ENCODE data around the gene HGD. TPM values are rescaled to one million over a fixed set of nuclear protein-coding genes. Genes with fewer than 3 reads are reported as not detected.

The HGD gene
- total RNA-seq, 2 experiments from 2014 or later, result 0.16 to 0.78 TPM

DNA sequence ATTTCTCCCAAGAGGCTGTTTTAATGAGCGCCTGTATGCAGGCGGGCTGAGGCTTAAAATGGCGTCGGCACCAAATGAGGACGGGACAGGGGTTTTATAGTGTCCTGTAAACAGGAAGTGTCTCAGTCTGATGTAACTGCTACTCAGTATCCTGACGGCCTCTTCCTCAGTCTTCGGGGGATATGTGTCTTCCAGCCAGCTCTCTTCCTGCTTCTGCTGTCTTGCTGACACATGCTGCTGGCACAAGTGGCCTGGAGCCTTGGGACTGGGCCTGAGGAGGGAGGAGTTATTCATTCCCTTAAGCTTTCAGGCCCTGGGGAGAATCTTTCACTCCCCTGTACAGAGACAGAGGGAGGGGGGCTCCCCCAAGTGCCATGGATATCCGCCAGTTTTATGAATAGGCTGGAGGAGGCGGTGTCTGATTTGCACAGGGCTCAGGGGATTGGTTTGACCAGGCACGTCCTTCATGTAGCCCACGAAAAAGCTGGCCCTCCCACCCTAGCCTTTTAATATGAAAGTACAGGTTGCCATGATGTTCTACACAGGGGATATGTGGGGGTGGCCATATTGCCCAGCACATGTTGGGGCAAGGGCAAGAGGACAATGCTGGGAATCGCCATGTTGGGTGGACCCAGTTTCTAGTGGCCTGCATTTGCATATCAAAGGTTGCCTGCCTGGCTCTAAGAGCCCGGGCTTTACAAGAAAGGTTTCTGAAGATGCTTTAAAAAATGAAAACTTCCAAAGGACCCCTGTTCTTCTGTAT, 66.0 kb downstream of the HGD start:
- no peaks in the 10 kb centered on the region for H3K9me3 Mint-ChIP-seq
- TF ChIP-seq, protein P1, sequence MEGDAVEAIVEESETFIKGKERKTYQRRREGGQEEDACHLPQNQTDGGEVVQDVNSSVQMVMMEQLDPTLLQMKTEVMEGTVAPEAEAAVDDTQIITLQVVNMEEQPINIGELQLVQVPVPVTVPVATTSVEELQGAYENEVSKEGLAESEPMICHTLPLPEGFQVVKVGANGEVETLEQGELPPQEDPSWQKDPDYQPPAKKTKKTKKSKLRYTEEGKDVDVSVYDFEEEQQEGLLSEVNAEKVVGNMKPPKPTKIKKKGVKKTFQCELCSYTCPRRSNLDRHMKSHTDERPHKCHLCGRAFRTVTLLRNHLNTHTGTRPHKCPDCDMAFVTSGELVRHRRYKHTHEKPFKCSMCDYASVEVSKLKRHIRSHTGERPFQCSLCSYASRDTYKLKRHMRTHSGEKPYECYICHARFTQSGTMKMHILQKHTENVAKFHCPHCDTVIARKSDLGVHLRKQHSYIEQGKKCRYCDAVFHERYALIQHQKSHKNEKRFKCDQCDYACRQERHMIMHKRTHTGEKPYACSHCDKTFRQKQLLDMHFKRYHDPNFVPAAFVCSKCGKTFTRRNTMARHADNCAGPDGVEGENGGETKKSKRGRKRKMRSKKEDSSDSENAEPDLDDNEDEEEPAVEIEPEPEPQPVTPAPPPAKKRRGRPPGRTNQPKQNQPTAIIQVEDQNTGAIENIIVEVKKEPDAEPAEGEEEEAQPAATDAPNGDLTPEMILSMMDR (IDR thresholded peaks at IDR 0.05), result no peak
- intact Hi-C loops (cut with micrococcal nuclease), result no loop called here
- H3K36me3 Mint-ChIP-seq (ENCODE audit: low read depth), result no peaks in the 10 kb centered on the region
- POLR2A ChIA-PET, result no interaction called here
- no peak overlapping the region for H3K4me3 Mint-ChIP-seq
- no peak for ATAC-seq
- H3K27me3 Mint-ChIP-seq, result no peaks in the 10 kb centered on the region
- H3K27ac Mint-ChIP-seq, result no peak overlapping the region
- H3K4me1 Mint-ChIP-seq (ENCODE audit: low read depth), result no peaks in the 10 kb centered on the region
- DNase-seq, result no peak
- CTCF ChIA-PET, result no interaction called here

DNA sequence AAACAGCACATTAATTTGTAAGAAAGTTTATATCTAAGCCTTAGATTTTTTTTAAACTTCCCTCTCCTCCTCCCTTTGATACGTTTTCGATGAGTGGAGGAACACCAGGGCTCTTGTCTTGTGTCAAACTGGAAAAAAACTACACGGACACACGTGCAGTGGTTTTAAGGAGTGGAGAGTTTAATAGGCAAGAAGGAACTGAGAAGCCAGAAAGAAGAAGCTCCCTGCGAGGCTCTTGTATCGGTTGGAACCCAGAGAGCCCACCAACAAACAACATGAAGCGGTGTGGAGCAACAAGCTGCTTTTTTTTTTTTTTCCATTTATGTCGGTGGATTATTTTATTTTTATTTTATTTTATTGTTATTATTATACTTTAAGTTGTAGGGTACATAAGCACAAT, 67.3 kb downstream of the HGD start:
- ChIA-PET POLR2A (interaction anchor here (1.0 kb wide), 1 partner anchor 11 kb away, joined by 3 read pairs; no protein-coding TSS in a partner anchor), CTCF (no interaction called here)
- intact Hi-C loops (cut with micrococcal nuclease), result no loop called here
- TF ChIP-seq, protein P1 (IDR thresholded peaks at IDR 0.05), result no peak
- Mint-ChIP-seq H3K4me3 (no peak overlapping the region), H3K27me3 (no peaks in the 10 kb centered on the region), H3K9me3 (no peaks in the 10 kb centered on the region), H3K27ac (no peak overlapping the region), H3K4me1 (ENCODE audit: low read depth) (no peaks in the 10 kb centered on the region), H3K36me3 (ENCODE audit: low read depth) (no peaks in the 10 kb centered on the region)
- DNase-seq, result no peak
- ATAC-seq, result no peak

DNA sequence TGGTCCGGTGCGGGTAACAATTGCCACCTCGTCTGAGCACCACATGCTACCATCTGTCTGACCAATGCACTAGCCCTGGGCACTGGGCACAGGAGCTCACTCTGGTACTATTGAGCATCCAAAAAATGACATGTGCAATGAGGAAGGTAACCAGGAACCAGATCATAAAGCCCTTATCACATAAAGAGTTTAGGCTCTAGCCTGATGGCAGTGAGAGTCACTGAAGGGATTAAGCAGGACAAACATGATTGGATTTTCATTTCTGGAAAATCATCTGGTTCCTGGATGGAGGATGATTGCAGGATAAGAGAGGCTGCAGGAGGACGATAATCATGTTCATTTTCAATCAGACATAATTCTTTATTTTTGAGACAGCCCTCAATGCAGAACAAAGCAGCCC, 73.5 kb downstream of the HGD start:
- H3K4me1 Mint-ChIP-seq (ENCODE audit: low read depth), result no peaks in the 10 kb centered on the region
- DNase-seq (no peak), ATAC-seq (no peak)
- H3K4me3 Mint-ChIP-seq, result no peak overlapping the region
- CTCF ChIA-PET, result interaction anchor here (1.4 kb wide), 1 partner anchor 187 kb away, joined by 3 read pairs; no protein-coding TSS in a partner anchor
- no peaks in the 10 kb centered on the region for H3K36me3 Mint-ChIP-seq (ENCODE audit: low read depth)
- H3K27ac Mint-ChIP-seq, result no peak overlapping the region
- POLR2A ChIA-PET, result no interaction called here
- H3K9me3 Mint-ChIP-seq, result no peaks in the 10 kb centered on the region
- no peaks in the 10 kb centered on the region for H3K27me3 Mint-ChIP-seq
- intact Hi-C loops (cut with micrococcal nuclease), result no loop called here
- TF ChIP-seq, protein P1 (IDR thresholded peaks at IDR 0.05), result no peak

DNA sequence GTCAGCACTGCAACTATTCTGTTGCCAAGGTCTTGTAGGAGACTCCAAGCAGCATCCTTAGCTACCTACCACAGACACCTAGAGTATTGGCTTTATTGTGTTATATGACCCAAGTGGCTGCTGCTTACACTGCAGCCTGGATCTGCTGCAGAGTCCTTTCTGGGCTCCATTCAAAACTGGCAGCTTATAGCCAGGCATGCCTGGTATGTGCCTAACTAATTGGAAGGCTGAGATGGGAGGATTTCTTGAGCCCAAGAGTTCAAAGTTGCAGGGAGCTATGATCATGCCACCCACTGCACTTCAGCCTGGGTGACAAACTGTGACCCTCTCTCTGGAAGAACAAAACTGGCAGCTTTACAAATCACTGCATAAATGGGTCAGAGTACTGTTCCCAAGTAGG, 77.3 kb downstream of the HGD start:
- Mint-ChIP-seq H3K4me3 (no peak overlapping the region), H3K27me3 (no peaks in the 10 kb centered on the region), H3K9me3 (no peaks in the 10 kb centered on the region), H3K4me1 (ENCODE audit: low read depth) (no peaks in the 10 kb centered on the region), H3K36me3 (ENCODE audit: low read depth) (peaks cover 17% of the 10 kb centered on the region), H3K27ac (no peak overlapping the region)
- ChIA-PET POLR2A (no interaction called here), CTCF (interaction anchor here (1.1 to 1.8 kb wide), 3 partner anchors 9 to 190 kb away, joined by 3 to 6 read pairs (median 3); no protein-coding TSS in a partner anchor)
- TF ChIP-seq, protein P1 (IDR thresholded peaks at IDR 0.05), result no peak
- no peak for ATAC-seq
- intact Hi-C loops (cut with micrococcal nuclease), result no loop called here
- DNase-seq, result no peak

DNA sequence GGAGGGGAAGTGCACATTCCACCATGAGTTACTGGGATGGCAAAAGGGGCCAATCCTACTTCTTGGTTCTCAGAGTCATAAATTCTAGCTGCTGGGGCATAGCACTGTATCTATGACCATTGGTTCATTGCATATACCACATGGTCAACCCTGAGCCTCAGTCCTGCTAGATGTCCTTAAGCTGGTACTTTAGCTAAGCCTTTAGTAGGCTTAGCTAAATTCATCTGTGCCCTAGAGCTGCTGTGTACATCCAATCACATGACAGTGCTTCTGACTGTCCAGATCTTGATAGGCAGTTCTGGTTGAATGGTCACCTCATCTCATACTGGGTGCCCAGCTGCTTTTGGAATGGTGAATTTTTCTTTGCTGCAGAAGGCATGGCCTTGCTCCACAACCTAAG, 77.7 kb downstream of the HGD start:
- Mint-ChIP-seq H3K4me3 (no peak overlapping the region), H3K9me3 (no peaks in the 10 kb centered on the region), H3K27ac (no peak overlapping the region), H3K36me3 (ENCODE audit: low read depth) (peaks cover 17% of the 10 kb centered on the region), H3K27me3 (no peaks in the 10 kb centered on the region), H3K4me1 (ENCODE audit: low read depth) (no peaks in the 10 kb centered on the region)
- DNase-seq, result no peak
- TF ChIP-seq, protein P1 (IDR thresholded peaks at IDR 0.05), result no peak
- intact Hi-C loops (cut with micrococcal nuclease), result no loop called here
- POLR2A ChIA-PET, result interaction anchor here (0.6 kb wide), 1 partner anchor 10 kb away, joined by 3 read pairs; no protein-coding TSS in a partner anchor
- CTCF ChIA-PET, result interaction anchor here (1.1 to 1.8 kb wide), 3 partner anchors 9 to 191 kb away, joined by 3 to 6 read pairs (median 3); no protein-coding TSS in a partner anchor
- ATAC-seq, result no peak
